HEK293 (cell line): ENCODE data around the gene GYS2.

Experiments used
- CTCF ChIA-PET: fragments of 350-600 bp; formaldehyde crosslinking; extraction: SDS; loops from one replicate; lab custom pipeline; 2021; ENCODE audit warnings: antibody characterized with exemption; lab: Yijun Ruan, JAX
- POLR2A ChIA-PET: fragments of 300-600 bp; formaldehyde crosslinking; extraction: SDS; loops from one replicate; lab custom pipeline; 2020; ENCODE audit warnings: antibody characterized with exemption, inconsistent platforms; lab: Yijun Ruan, JAX
- H3K27ac ChIP-seq: fragments of 200-500 bp; sonication (Bioruptor generic); 2 replicates; pipeline ENCODE4 v1.5.1; 2014; ENCODE audit warnings: low read depth, low read length, control low read depth, inconsistent platforms; ENCODE audit errors: extremely low read depth
- H3K36me3 ChIP-seq, 2 experiments: fragments of 200-500 bp in 1 of 2; sonication (Bioruptor generic) in 1 of 2; 1 replicate in 1 of 2; 2 replicates in 1 of 2; pipeline ENCODE4 v1.5.1; 2014 to 2017; ENCODE audit warnings: inconsistent platforms in 2 of 2, low read length in 2 of 2; ENCODE audit not compliant: control insufficient read depth in 2 of 2, insufficient read depth in 1 of 2
- H3K4me1 ChIP-seq: fragments of 200-500 bp; sonication (Bioruptor generic); 2 replicates; pipeline ENCODE4 v1.5.1; 2014; ENCODE audit warnings: mild to moderate bottlenecking, low read length, inconsistent platforms; ENCODE audit not compliant: control insufficient read depth, insufficient read depth
- H3K4me3 ChIP-seq: 2 replicates; pipeline ENCODE4 v1.5.1; 2011; ENCODE audit warnings: low read depth, mild to moderate bottlenecking, control low read depth, low read length, moderate library complexity
- H3K9me3 ChIP-seq: fragments of 200-500 bp; sonication (Bioruptor generic); 2 replicates; pipeline ENCODE4 v1.5.1; 2014; ENCODE audit warnings: low read depth, low read length, inconsistent platforms; ENCODE audit not compliant: control insufficient read depth, insufficient read depth
- REPIN1 ChIP-seq: fragments of 450-650 bp; formaldehyde crosslinking; IDR thresholded peaks from 2 replicates; pipeline ENCODE4 v1.5.1; 2017; ENCODE audit warnings: missing biosample characterization, missing genetic modification characterization, low read depth
- ZNF138 ChIP-seq: fragments of 450-650 bp; formaldehyde crosslinking; IDR thresholded peaks from 2 replicates; pipeline ENCODE4 v1.5.1; 2016; ENCODE audit warnings: missing biosample characterization, missing genetic modification characterization, borderline replicate concordance
- ZNF169 ChIP-seq: fragments of 450-650 bp; formaldehyde crosslinking; IDR thresholded peaks from 2 replicates; pipeline ENCODE4 v1.5.1; 2016; ENCODE audit warnings: missing biosample characterization, missing genetic modification characterization
- ZNF202 ChIP-seq: fragments of 450-650 bp; formaldehyde crosslinking; IDR thresholded peaks from 2 replicates; pipeline ENCODE4 v1.5.1; 2016; ENCODE audit warnings: missing biosample characterization, missing genetic modification characterization, borderline replicate concordance
- ZNF211 ChIP-seq: fragments of 450-650 bp; formaldehyde crosslinking; IDR thresholded peaks from 2 replicates; pipeline ENCODE4 v1.5.1; 2016; ENCODE audit warnings: low read depth, missing biosample characterization, missing genetic modification characterization
- ZNF221 ChIP-seq: fragments of 450-650 bp; formaldehyde crosslinking; IDR thresholded peaks from 2 replicates; pipeline ENCODE4 v1.5.1; 2017; ENCODE audit warnings: missing biosample characterization, missing genetic modification characterization, borderline replicate concordance
- ZNF311 ChIP-seq: fragments of 450-650 bp; formaldehyde crosslinking; IDR thresholded peaks from 2 replicates; pipeline ENCODE4 v1.5.1; 2017; ENCODE audit warnings: missing biosample characterization, missing genetic modification characterization, borderline replicate concordance
- ZNF585B ChIP-seq: fragments of 450-650 bp; formaldehyde crosslinking; IDR thresholded peaks from 2 replicates; pipeline ENCODE4 v1.5.1; 2016; ENCODE audit warnings: missing biosample characterization, missing genetic modification characterization
- ZNF626 ChIP-seq: fragments of 450-650 bp; sonication (Bioruptor Pico); formaldehyde crosslinking; IDR thresholded peaks from 2 replicates; pipeline ENCODE4 v1.5.1; 2018; ENCODE audit warnings: missing biosample characterization, missing genetic modification characterization, inconsistent platforms
- ZNF830 ChIP-seq: fragments of 450-650 bp; IDR thresholded peaks from 2 replicates; pipeline ENCODE4 v1.5.0; 2018; ENCODE audit warnings: missing biosample characterization, missing genetic modification characterization, low read depth, mild to moderate bottlenecking, moderate library complexity
- TF ChIP-seq, protein P1 (sequence below): fragments of 450-650 bp; formaldehyde crosslinking; IDR thresholded peaks from 2 replicates; pipeline ENCODE4 v1.5.1; 2017; ENCODE audit warnings: missing biosample characterization, missing genetic modification characterization
- TF ChIP-seq, protein P2 (sequence below): fragments of 450-650 bp; formaldehyde crosslinking; IDR thresholded peaks from 2 replicates; pipeline ENCODE4 v1.5.1; 2016; ENCODE audit warnings: missing biosample characterization, missing genetic modification characterization
- TF ChIP-seq, protein P3 (sequence below): fragments of 450-650 bp; formaldehyde crosslinking; conservative IDR thresholded peaks from 2 replicates; pipeline ENCODE4 v1.5.1; 2016; ENCODE audit warnings: low read depth, missing biosample characterization, missing genetic modification characterization
- TF ChIP-seq, protein P4 (sequence below): fragments of 450-650 bp; formaldehyde crosslinking; IDR thresholded peaks from 2 replicates; pipeline ENCODE4 v1.5.1; 2016; ENCODE audit warnings: missing biosample characterization, missing genetic modification characterization
- TF ChIP-seq, protein P5 (sequence below): fragments of 450-650 bp; IDR thresholded peaks from 2 replicates; pipeline ENCODE4 v1.5.1; 2018; ENCODE audit warnings: missing biosample characterization, mild to moderate bottlenecking, missing genetic modification characterization

Gene GYS2

DNA sequence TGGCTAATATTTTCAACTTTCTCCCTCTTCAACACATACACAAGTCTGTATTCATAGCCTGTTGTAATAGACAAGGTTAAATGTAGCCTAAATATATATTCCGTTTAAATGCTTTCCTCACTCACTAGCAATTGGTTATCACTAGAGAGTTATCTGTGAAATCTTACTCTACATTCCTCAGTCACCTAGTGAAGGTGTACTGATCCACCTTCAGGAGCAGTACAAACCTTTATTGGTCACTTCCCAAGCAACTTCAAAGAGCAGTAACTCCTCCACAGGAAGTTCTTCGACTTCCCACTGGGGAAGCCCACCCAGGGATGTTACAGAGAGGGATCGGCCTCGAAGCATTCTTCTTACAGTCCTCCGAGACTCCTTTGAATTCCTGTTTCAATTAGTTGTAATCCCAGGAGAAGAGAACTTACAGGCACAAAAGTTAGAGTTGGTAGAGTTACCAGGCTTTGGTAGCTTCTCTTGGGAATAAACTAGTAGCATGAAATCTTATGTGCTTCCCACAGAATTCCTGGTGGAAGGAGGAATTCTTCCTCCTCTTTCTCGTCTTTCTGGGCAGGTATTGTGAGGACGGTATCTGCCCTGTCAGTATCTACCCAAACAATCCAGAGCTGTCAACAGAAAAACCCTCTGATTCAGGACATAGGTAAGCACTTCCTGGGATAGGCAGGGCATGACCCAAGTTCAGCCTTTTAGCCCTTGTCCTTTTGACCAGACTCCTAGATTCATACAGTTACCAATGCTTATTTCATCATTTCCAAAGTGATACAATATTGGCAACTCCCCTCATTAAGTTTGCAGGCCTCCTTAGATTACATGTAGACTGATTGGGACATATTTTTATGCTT is at the start of gene GYS2:
TSS of gene GYS2 (minus strand) at position 603 of the 857 bp plus-strand sequence. CDS start at position 348, 255 bp downstream.
- no peak within 1 kb of the TSS for H3K4me3 ChIP-seq
- TF ChIP-seq, protein P1, sequence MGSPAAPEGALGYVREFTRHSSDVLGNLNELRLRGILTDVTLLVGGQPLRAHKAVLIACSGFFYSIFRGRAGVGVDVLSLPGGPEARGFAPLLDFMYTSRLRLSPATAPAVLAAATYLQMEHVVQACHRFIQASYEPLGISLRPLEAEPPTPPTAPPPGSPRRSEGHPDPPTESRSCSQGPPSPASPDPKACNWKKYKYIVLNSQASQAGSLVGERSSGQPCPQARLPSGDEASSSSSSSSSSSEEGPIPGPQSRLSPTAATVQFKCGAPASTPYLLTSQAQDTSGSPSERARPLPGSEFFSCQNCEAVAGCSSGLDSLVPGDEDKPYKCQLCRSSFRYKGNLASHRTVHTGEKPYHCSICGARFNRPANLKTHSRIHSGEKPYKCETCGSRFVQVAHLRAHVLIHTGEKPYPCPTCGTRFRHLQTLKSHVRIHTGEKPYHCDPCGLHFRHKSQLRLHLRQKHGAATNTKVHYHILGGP (tag by site-specific recombination), result no peak
- TF ChIP-seq ZNF211 (tag by site-specific recombination), result no peak
- TF ChIP-seq ZNF138 (tag by site-specific recombination), result no peak
- POLR2A ChIA-PET, result no interaction called here
- CTCF ChIA-PET, result interaction anchor here (0.8 kb wide), 1 partner anchor 44 kb away, joined by 3 read pairs; no protein-coding TSS in a partner anchor
- no peaks in the 10 kb centered on the region for H3K9me3 ChIP-seq
- no peak within 1 kb of the TSS for H3K27ac ChIP-seq
- H3K36me3 ChIP-seq, result no peaks in the 10 kb centered on the region
- H3K4me1 ChIP-seq, result no peaks in the 10 kb centered on the region

DNA sequence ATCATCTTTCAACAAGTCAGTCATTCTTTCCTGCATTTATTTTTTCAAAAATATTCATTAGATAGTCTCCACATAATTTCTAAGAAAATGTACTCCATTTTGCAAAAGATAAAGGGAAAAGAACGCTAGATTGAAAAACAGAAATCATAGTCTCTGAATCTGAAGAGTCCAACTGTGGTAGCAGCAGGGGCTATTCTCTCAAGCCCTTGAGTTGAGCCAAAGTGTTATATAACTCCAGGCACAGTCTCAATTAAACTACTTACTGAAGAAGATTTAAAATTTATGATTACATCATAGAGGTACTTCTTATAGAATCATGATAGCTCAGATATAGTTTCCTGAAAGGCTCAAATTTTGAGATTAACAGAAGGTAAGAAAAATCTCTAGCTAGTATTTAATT is 47.2 kb upstream of the GYS2 start:
- no peaks in the 10 kb centered on the region for H3K4me1 ChIP-seq
- CTCF ChIA-PET, result interaction anchor here (0.6 kb wide), 1 partner anchor 359 kb away, joined by 3 read pairs; no protein-coding TSS in a partner anchor
- H3K9me3 ChIP-seq, result no peaks in the 10 kb centered on the region
- H3K36me3 ChIP-seq, result peaks cover 44 to 98% of the 10 kb centered on the region in 2 experiments
- H3K4me3 ChIP-seq, result no peak overlapping the region
- H3K27ac ChIP-seq, result no peak overlapping the region
- TF ChIP-seq ZNF221 (tag by site-specific recombination) (no peak), ZNF169 (tag by site-specific recombination) (no peak), ZNF626 (no peak)
- TF ChIP-seq, protein P2, sequence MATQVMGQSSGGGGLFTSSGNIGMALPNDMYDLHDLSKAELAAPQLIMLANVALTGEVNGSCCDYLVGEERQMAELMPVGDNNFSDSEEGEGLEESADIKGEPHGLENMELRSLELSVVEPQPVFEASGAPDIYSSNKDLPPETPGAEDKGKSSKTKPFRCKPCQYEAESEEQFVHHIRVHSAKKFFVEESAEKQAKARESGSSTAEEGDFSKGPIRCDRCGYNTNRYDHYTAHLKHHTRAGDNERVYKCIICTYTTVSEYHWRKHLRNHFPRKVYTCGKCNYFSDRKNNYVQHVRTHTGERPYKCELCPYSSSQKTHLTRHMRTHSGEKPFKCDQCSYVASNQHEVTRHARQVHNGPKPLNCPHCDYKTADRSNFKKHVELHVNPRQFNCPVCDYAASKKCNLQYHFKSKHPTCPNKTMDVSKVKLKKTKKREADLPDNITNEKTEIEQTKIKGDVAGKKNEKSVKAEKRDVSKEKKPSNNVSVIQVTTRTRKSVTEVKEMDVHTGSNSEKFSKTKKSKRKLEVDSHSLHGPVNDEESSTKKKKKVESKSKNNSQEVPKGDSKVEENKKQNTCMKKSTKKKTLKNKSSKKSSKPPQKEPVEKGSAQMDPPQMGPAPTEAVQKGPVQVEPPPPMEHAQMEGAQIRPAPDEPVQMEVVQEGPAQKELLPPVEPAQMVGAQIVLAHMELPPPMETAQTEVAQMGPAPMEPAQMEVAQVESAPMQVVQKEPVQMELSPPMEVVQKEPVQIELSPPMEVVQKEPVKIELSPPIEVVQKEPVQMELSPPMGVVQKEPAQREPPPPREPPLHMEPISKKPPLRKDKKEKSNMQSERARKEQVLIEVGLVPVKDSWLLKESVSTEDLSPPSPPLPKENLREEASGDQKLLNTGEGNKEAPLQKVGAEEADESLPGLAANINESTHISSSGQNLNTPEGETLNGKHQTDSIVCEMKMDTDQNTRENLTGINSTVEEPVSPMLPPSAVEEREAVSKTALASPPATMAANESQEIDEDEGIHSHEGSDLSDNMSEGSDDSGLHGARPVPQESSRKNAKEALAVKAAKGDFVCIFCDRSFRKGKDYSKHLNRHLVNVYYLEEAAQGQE (tag by site-specific recombination), result no peak
- POLR2A ChIA-PET, result interaction anchor here (0.6 to 1.2 kb wide), 4 partner anchors 18 to 342 kb away, joined by 3 to 6 read pairs (median 3); partner anchors contain the start of genes GOLT1B and RECQL

DNA sequence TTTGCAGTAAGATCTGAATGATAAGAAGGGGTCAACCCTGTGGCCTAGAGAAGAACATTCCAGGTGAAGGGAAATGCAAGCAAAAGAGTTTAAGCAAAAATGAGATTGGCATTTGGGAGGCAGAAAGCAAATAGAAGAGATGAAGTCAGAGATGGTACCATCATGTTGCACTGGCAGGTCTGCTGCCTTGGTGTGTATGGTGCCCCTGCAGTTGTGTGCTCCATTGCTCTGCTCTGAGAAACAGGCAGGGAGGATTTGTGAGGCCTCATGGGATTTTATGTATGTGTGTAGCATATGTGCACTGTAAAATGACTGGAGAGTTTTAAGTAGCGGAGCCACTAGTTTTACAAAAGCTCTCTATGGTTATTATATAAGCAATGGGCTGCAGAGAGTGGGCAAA is 46.4 kb upstream of the GYS2 start:
- POLR2A ChIA-PET, result interaction anchor here (1.2 kb wide), 1 partner anchor 29 kb away, joined by 6 read pairs; no protein-coding TSS in a partner anchor
- TF ChIP-seq ZNF830 (no peak), ZNF585B (tag by site-specific recombination) (no peak), ZNF202 (tag by site-specific recombination) (no peak), ZNF311 (tag by site-specific recombination) (no peak), REPIN1 (tag by site-specific recombination) (no peak)
- TF ChIP-seq, protein P3, sequence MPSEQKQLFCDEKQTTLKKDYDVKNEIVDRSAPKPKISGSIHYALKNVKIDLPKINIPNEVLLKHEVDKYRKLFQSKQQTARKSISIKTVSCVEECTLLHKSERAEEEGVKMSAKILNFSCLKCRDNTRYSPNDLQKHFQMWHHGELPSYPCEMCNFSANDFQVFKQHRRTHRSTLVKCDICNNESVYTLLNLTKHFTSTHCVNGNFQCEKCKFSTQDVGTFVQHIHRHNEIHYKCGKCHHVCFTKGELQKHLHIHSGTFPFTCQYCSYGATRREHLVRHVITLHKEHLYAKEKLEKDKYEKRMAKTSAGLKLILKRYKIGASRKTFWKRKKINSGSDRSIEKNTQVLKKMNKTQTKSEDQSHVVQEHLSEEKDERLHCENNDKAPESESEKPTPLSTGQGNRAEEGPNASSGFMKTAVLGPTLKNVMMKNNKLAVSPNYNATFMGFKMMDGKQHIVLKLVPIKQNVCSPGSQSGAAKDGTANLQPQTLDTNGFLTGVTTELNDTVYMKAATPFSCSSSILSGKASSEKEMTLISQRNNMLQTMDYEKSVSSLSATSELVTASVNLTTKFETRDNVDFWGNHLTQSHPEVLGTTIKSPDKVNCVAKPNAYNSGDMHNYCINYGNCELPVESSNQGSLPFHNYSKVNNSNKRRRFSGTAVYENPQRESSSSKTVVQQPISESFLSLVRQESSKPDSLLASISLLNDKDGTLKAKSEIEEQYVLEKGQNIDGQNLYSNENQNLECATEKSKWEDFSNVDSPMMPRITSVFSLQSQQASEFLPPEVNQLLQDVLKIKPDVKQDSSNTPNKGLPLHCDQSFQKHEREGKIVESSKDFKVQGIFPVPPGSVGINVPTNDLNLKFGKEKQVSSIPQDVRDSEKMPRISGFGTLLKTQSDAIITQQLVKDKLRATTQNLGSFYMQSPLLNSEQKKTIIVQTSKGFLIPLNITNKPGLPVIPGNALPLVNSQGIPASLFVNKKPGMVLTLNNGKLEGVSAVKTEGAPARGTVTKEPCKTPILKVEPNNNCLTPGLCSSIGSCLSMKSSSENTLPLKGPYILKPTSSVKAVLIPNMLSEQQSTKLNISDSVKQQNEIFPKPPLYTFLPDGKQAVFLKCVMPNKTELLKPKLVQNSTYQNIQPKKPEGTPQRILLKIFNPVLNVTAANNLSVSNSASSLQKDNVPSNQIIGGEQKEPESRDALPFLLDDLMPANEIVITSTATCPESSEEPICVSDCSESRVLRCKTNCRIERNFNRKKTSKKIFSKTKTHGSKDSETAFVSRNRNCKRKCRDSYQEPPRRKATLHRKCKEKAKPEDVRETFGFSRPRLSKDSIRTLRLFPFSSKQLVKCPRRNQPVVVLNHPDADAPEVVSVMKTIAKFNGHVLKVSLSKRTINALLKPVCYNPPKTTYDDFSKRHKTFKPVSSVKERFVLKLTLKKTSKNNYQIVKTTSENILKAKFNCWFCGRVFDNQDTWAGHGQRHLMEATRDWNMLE, result no peak
- TF ChIP-seq, protein P4, sequence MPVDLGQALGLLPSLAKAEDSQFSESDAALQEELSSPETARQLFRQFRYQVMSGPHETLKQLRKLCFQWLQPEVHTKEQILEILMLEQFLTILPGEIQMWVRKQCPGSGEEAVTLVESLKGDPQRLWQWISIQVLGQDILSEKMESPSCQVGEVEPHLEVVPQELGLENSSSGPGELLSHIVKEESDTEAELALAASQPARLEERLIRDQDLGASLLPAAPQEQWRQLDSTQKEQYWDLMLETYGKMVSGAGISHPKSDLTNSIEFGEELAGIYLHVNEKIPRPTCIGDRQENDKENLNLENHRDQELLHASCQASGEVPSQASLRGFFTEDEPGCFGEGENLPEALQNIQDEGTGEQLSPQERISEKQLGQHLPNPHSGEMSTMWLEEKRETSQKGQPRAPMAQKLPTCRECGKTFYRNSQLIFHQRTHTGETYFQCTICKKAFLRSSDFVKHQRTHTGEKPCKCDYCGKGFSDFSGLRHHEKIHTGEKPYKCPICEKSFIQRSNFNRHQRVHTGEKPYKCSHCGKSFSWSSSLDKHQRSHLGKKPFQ, result no peak
- TF ChIP-seq, protein P5, sequence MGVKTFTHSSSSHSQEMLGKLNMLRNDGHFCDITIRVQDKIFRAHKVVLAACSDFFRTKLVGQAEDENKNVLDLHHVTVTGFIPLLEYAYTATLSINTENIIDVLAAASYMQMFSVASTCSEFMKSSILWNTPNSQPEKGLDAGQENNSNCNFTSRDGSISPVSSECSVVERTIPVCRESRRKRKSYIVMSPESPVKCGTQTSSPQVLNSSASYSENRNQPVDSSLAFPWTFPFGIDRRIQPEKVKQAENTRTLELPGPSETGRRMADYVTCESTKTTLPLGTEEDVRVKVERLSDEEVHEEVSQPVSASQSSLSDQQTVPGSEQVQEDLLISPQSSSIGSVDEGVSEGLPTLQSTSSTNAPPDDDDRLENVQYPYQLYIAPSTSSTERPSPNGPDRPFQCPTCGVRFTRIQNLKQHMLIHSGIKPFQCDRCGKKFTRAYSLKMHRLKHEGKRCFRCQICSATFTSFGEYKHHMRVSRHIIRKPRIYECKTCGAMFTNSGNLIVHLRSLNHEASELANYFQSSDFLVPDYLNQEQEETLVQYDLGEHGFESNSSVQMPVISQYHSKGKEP, result no peak

More for the DNA sequence above, 46.4 kb upstream of the GYS2 start:
- H3K4me1 ChIP-seq, result no peaks in the 10 kb centered on the region
- CTCF ChIA-PET, result interaction anchor here (1.6 kb wide), 1 partner anchor 28 kb away, joined by 4 read pairs; no protein-coding TSS in a partner anchor
- H3K9me3 ChIP-seq, result no peaks in the 10 kb centered on the region
- H3K36me3 ChIP-seq, result peaks cover 51 to 99% of the 10 kb centered on the region in 2 experiments
- no peak overlapping the region for H3K27ac ChIP-seq
- no peak overlapping the region for H3K4me3 ChIP-seq
